HepG2 (cell line): ENCODE data around the gene KCNK15. TPM values are rescaled to one million over a fixed set of nuclear protein-coding genes. Genes with fewer than 3 reads are reported as not detected.

ENCODE experiments used
- CAMTA2 ChIP-seq: sonication (generic); formaldehyde crosslinking; IDR thresholded peaks from 2 replicates; pipeline ENCODE4 v1.4.0; 2020; ENCODE audit warnings: mild to moderate bottlenecking, missing genetic modification reagents, borderline replicate concordance
- CHD2 ChIP-seq: IDR thresholded peaks from 2 replicates; pipeline ENCODE4 v1.6.1; 2011; ENCODE audit warnings: low read depth, low read length, improper control_type of control experiment
- PHF21A ChIP-seq: sonication (generic); formaldehyde crosslinking; IDR thresholded peaks from 2 replicates; pipeline ENCODE4 v1.5.0; 2020; ENCODE audit warnings: mild to moderate bottlenecking, missing genetic modification reagents
- SRY ChIP-seq: sonication (generic); formaldehyde crosslinking; IDR thresholded peaks from 2 replicates; pipeline ENCODE4 v1.8.0; 2022; ENCODE audit warnings: mild to moderate bottlenecking, missing genetic modification reagents
- TAF15 ChIP-seq: fragments of 200-400 bp; formaldehyde crosslinking; IDR thresholded peaks from one replicate; pipeline ENCODE4 v1.6.1; 2018; ENCODE audit warnings: mild to moderate bottlenecking, low read depth, low read length; ENCODE audit not compliant: poor library complexity, severe bottlenecking
- ZIK1 ChIP-seq: sonication (generic); formaldehyde crosslinking; IDR thresholded peaks from 2 replicates; pipeline ENCODE4 v1.5.0; 2020; ENCODE audit warnings: mild to moderate bottlenecking, low read depth, missing genetic modification reagents, borderline replicate concordance
- ZNF275 ChIP-seq: sonication (generic); formaldehyde crosslinking; IDR thresholded peaks from 2 replicates; pipeline ENCODE4 v1.8.0; 2022; ENCODE audit warnings: missing genetic modification reagents, mild to moderate bottlenecking, inconsistent platforms, borderline replicate concordance
- ZNF441 ChIP-seq: sonication (generic); formaldehyde crosslinking; IDR thresholded peaks from 2 replicates; pipeline ENCODE4 v1.7.0; 2021; ENCODE audit warnings: missing genetic modification reagents, borderline replicate concordance
- ZNF710 ChIP-seq: sonication (generic); formaldehyde crosslinking; IDR thresholded peaks from 2 replicates; pipeline ENCODE4 v1.5.0; 2020; ENCODE audit warnings: mild to moderate bottlenecking, missing genetic modification reagents, borderline replicate concordance
- ZNF775 ChIP-seq: sonication (generic); formaldehyde crosslinking; IDR thresholded peaks from 2 replicates; pipeline ENCODE4 v1.4.0; 2020; ENCODE audit warnings: missing genetic modification reagents, mild to moderate bottlenecking, moderate library complexity, borderline replicate concordance
- polyA plus RNA-seq, 8 experiments: library from polyadenylated mRNA; depleted of rRNA in 3 of 8; stranded (reverse) in 7 of 8; unstranded in 1 of 8; fragments of >200 nt; fragmentation: Illumina TruSeq in 4 of 8; extraction: Trizol in 4 of 8; gene quantifications; 2 replicates each; pipeline versions ENCODE4 v1.2.1 to v1.2.3, GENCODE V29; 2011 to 2016; ENCODE audit warnings: low read depth in 4 of 8, missing spikeins in 1 of 8, mixed read lengths in 1 of 8; ENCODE audit not compliant: insufficient read depth in 1 of 8
- total RNA-seq, 5 experiments: library from RNA; depleted of rRNA; stranded (reverse); fragments of >200 nt; fragmentation: Illumina TruSeq; extraction: Trizol; gene quantifications; 2 replicates each; pipeline ENCODE4 v1.2.3, GENCODE V29; 2016; ENCODE audit warnings: low read depth in 1 of 5

The KCNK15 gene
- total and polyA plus RNA-seq, 2 of the 13 experiments (the other 11 are each of a cell fraction or from before 2014, with no cell fraction given) = 0.03 TPM; not detected in 1

GRCh38 chr20:44768854-44769480 lies 23.3 kb downstream of the KCNK15 start (continued):
- TF ChIP-seq ZNF710 (CRISPR knock-in tag) (no peak), PHF21A (CRISPR knock-in tag) (no peak), CHD2 (no peak), ZIK1 (CRISPR knock-in tag) (no peak), TAF15 (no peak), ZNF275 (no peak), CAMTA2 (no peak), SRY (CRISPR knock-in tag) (no peak), ZNF441 (CRISPR knock-in tag) (no peak), ZNF775 (CRISPR knock-in tag) (no peak)
